Measurements from ENCODE around the gene KL.

Gene KL

DNA sequence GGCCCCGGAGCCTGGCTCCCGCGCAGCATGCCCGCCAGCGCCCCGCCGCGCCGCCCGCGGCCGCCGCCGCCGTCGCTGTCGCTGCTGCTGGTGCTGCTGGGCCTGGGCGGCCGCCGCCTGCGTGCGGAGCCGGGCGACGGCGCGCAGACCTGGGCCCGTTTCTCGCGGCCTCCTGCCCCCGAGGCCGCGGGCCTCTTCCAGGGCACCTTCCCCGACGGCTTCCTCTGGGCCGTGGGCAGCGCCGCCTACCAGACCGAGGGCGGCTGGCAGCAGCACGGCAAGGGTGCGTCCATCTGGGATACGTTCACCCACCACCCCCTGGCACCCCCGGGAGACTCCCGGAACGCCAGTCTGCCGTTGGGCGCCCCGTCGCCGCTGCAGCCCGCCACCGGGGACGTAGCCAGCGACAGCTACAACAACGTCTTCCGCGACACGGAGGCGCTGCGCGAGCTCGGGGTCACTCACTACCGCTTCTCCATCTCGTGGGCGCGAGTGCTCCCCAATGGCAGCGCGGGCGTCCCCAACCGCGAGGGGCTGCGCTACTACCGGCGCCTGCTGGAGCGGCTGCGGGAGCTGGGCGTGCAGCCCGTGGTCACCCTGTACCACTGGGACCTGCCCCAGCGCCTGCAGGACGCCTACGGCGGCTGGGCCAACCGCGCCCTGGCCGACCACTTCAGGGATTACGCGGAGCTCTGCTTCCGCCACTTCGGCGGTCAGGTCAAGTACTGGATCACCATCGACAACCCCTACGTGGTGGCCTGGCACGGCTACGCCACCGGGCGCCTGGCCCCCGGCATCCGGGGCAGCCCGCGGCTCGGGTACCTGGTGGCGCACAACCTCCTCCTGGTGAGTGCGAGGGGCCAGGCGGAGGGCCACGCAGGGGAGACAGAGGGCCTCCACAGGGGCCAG lies at the start of gene KL:
Gene KL (plus strand): TSS at position 10 of the 909 bp plus-strand sequence. CDS start 18 bp downstream, at position 28.
- no peak for DNase-seq (ENCODE audit: low read depth in 3 of 3, low spot score in 1 of 3)

- no peak for DNase-seq (ENCODE audit: low read depth in 3 of 3, low spot score in 1 of 3)
Measured at GRCh38 chr13:32967584-32968182, 48.5 kb upstream of the KL start.

DNA sequence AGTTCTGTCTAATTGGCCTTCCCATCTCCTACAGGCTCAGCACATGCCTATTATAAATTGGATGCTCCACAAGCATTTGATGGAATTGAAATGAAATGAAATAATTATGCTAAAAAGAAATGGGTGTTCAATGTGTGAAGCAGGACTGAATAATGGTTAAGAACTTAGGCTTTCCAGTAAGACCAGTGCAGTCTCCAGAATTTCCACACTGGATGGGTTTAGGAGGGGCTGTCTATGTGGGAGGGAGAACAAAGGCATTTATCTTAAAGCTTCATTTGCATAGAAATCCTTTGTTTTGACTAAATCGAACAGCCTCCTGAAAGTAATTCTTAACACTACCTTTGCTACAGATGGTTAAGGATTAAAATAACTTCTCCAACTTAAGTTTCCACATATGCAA lies 47.9 kb upstream of the KL start:
- no peak for DNase-seq (ENCODE audit: low read depth in 3 of 3, low spot score in 1 of 3)

DNA sequence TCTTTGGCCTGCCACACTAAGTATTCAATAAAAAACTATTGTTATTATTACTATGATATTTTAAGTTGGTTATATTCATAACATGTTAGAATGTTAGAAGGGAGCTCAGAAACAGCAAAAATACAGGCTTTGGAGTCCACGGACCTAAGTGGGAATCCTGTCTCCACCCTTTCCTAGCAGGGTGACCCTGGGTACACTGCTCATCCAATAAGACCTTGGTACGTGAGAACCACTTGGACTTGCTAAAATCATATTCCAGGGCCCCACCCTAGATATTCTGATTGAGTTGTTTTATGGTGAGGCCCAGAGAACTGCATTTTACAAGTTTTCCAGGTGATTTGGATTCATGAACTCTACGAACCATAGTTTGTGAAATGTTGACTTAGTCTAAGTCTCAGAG lies 47.4 kb upstream of the KL start:
- no peak for DNase-seq (ENCODE audit: low read depth in 3 of 3, low spot score in 1 of 3)

GRCh38 chr13:32969516-32969941 lies 46.7 kb upstream of the KL start:
- no peak for DNase-seq (ENCODE audit: low read depth in 3 of 3, low spot score in 1 of 3)

- DNase-seq (ENCODE audit: low read depth in 3 of 3, low spot score in 1 of 3), result no peak
Measured at GRCh38 chr13:32976056-32976805, 40.0 kb upstream of the KL start.

- DNase-seq (ENCODE audit: low read depth in 3 of 3, low spot score in 1 of 3), result no peak
Measured at GRCh38 chr13:32976912-32977311, 39.3 kb upstream of the KL start.

DNA sequence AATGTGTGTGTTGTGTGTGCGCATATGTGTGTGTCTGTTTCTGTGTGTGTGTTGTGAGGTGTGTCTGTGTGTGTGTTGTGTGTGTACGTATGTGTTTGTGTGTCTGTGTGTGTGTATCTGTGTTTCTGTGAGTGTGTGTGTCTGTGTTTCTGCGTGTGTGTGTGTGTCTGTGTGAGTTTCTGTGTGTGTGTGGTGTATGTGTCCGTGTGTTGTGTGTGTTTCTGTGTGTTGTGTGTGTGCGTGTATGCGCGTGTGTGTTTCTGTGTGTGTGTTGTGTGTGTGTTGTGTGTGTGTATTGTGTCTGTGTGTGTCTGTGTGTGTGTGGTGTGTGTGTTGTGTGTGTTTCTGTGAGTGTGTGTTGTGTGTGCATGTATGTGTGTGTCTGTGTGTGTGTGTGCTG lies 38.9 kb upstream of the KL start:
- DNase-seq (ENCODE audit: low read depth in 3 of 3, low spot score in 1 of 3), result no peak

- DNase-seq (ENCODE audit: low read depth in 3 of 3, low spot score in 1 of 3), result no peak
Measured at GRCh38 chr13:32978278-32978677, 37.9 kb upstream of the KL start.

GRCh38 chr13:32983058-32983457 lies 33.2 kb upstream of the KL start:
- DNase-seq (ENCODE audit: low read depth in 3 of 3, low spot score in 1 of 3), result no peak

- no peak for DNase-seq (ENCODE audit: low read depth in 3 of 3, low spot score in 1 of 3)
Measured at GRCh38 chr13:32984857-32985626, 31.2 kb upstream of the KL start.

DNA sequence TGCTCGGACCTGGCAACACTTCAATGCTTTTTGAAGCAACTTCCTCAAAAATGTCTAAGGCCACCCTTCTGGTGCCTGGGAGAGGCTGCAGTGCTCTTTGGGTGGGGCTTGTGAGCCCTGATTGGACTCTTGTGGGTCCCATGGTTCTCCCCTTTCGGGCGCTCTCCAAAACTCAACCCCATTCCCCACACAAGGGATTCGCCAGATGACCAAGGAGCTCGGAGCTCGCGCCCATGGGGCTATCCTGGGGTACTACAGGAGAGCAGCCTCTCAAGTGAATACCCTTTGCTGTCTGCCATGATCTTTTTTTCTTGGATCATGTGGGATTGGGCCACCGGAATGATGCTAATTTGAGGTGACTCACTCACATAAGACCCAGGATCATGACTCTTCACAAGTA lies 29.7 kb upstream of the KL start:
- no peak for DNase-seq (ENCODE audit: low read depth in 3 of 3, low spot score in 1 of 3)

GRCh38 chr13:32987462-32987861 lies 28.8 kb upstream of the KL start:
- no peak for DNase-seq (ENCODE audit: low read depth in 3 of 3, low spot score in 1 of 3)

GRCh38 chr13:32988608-32989289 lies 27.5 kb upstream of the KL start:
- no peak for DNase-seq (ENCODE audit: low read depth in 3 of 3, low spot score in 1 of 3)

GRCh38 chr13:32989290-32989667 lies 26.9 kb upstream of the KL start:
- DNase-seq (ENCODE audit: low read depth in 3 of 3, low spot score in 1 of 3), result no peak

DNA sequence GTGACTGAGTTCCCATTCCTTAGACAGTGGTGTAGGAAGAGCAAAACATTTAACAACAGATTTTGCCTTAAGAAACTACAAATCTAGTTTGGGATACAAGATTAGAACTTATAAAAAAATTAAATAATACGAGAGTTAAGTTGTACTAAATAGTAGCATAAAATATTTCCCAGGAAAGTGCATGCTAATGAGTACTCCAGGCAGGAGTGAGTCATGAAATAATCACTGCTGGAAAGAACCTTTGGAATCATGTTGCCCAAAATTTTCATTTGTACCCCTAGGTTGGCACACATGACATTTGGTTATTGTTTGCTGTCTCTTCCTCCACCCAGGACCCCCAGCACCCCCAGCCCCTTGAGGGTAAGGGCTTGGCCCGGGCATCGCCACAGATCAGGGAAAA lies 26.3 kb upstream of the KL start:
- no peak for DNase-seq (ENCODE audit: low read depth in 3 of 3, low spot score in 1 of 3)

- DNase-seq (ENCODE audit: low read depth in 3 of 3, low spot score in 1 of 3), result no peak
Measured at GRCh38 chr13:32993145-32993544, 23.1 kb upstream of the KL start.

GRCh38 chr13:32997399-32997798 lies 18.8 kb upstream of the KL start:
- DNase-seq (ENCODE audit: low read depth in 3 of 3, low spot score in 1 of 3), result no peak

DNA sequence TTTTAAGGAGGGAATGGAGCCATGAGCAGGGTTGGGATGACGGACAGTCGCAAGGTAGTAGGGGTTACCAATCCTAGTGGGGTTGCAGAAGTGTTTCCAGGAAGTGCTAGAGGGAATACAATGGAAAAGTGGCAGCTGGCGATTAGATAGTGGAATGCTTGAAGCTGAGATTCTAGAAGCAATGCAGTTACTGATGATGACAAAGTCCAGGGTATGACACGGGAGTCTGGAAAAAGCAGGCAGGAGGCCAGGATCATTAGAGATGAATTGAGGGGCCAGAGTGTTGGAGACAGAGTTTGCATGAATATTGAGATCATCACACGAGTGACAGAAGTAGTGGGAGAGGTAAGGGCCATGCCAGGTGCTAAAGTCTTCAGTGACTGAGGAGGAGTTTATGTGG lies 17.3 kb upstream of the KL start:
- no peak for DNase-seq (ENCODE audit: low read depth in 3 of 3, low spot score in 1 of 3)

DNA sequence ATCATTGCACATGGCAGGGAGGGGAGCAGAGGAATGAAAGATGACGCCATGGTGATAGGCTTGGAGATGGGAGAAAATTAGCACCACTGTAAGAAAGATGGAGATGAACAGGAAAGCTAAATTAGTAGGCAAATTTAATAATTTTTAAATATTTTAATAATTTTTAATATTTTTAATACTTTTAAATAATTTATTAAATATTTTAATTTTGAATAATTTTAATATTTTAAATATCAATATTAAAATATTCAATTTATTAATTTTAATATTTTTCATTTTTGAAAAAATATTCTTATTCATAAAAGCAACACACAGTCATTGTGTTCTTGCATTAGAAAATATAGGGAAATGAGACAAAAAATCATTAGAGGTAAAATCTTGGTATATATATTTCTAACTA lies 15.9 kb upstream of the KL start:
- no peak for DNase-seq (ENCODE audit: low read depth in 3 of 3, low spot score in 1 of 3)

All from stimulated activated CD4-positive, alpha-beta T cell treated with anti-CD3 and anti-CD28 coated beads, TNF-alpha, amount 100 ng/mL, for 1 hour (primary cell).